Left lung (tissue), 10 donors: ENCODE data around the gene KDM4F. TPM values are rescaled to one million over a fixed set of nuclear protein-coding genes. Genes with fewer than 3 reads are reported as not detected.

Experiments used
- ATAC-seq: fragments of 200-7000 bp; cut with Tn5 transposase; one replicate; pipeline ENCODE4 v1.9.1; 2020; ENCODE audit warnings: moderate library complexity
- DNase-seq, 4 donors: peaks; one replicate each; pipeline ENCODE4 v3.0.0-alpha.2; 2013 to 2020
- H3K27ac ChIP-seq, 2 donors: fragments of 200-600 bp; sonication (generic) in 1 of 2; one replicate each; pipeline versions ENCODE4 v1.5.0 to v1.8.0; 2020 to 2021
- H3K27me3 ChIP-seq, 2 donors: fragments of 200-600 bp; sonication (generic) in 1 of 2; one replicate each; pipeline versions ENCODE4 v1.5.0 to v1.8.0; 2020 to 2021
- H3K36me3 ChIP-seq, 2 donors: fragments of 200-600 bp; sonication (generic) in 1 of 2; one replicate each; pipeline versions ENCODE4 v1.5.0 to v1.8.0; 2020 to 2021
- H3K4me1 ChIP-seq, 2 donors: fragments of 200-600 bp; one replicate each; pipeline ENCODE4 v1.8.0; 2021
- H3K4me3 ChIP-seq, 2 donors: fragments of 200-600 bp; sonication (generic) in 1 of 2; one replicate each; pipeline versions ENCODE4 v1.5.0 to v1.8.0; 2020 to 2021; ENCODE audit warnings: mild to moderate bottlenecking in 1 of 2
- H3K9me3 ChIP-seq, 2 donors: fragments of 200-600 bp; sonication (generic) in 1 of 2; one replicate each; pipeline versions ENCODE4 v1.5.0 to v1.8.0; 2020 to 2021
- intact Hi-C, 2 donors: fragments of 100-400 bp; cut with DNase I; formaldehyde crosslinking; loops; one replicate each; pipeline versions ENCODE4 v1.11.2 to v1.14.2; 2022
- polyA plus RNA-seq, 6 donors: library from polyadenylated mRNA; unstranded; fragments of 120-200 nt; gene quantifications; one replicate each; pipeline ENCODE4 v1.2.1, GENCODE V29; 2013; ENCODE audit not compliant: insufficient read length in 6 of 6
- total RNA-seq, 2 donors: library from RNA; stranded (reverse); fragmentation: NEBNext Ultra II Directional; extraction: Animal tissue kit (Norgen Biotek cat#: 25700); gene quantifications; one replicate each; pipeline ENCODE4 v1.2.1, GENCODE V29; 2021
- TF ChIP-seq, protein P1 (sequence below), 2 donors: fragments of 200-600 bp; sonication (generic) in 1 of 2; IDR thresholded peaks; one replicate each; pipeline versions ENCODE4 v1.5.0 to v1.8.0; 2021; ENCODE audit warnings: antibody characterized with exemption in 2 of 2
- donor health status: DM: no; HTN: yes; CAD: no.
- donor health status: DM: no; HTN: no; CAD: no.

The KDM4F gene
- total and polyA plus RNA-seq, 8 donors, result not detected

- H3K27me3 ChIP-seq, result peaks cover 0 to 2% of the 10 kb centered on the region in 2 donors
- intact Hi-C loops, result no loop called here
- H3K27ac ChIP-seq, result no peak overlapping the region
- TF ChIP-seq, protein P1, sequence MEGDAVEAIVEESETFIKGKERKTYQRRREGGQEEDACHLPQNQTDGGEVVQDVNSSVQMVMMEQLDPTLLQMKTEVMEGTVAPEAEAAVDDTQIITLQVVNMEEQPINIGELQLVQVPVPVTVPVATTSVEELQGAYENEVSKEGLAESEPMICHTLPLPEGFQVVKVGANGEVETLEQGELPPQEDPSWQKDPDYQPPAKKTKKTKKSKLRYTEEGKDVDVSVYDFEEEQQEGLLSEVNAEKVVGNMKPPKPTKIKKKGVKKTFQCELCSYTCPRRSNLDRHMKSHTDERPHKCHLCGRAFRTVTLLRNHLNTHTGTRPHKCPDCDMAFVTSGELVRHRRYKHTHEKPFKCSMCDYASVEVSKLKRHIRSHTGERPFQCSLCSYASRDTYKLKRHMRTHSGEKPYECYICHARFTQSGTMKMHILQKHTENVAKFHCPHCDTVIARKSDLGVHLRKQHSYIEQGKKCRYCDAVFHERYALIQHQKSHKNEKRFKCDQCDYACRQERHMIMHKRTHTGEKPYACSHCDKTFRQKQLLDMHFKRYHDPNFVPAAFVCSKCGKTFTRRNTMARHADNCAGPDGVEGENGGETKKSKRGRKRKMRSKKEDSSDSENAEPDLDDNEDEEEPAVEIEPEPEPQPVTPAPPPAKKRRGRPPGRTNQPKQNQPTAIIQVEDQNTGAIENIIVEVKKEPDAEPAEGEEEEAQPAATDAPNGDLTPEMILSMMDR (IDR thresholded peaks at IDR 0.05), result no peak
- H3K9me3 ChIP-seq, result no peaks in the 10 kb centered on the region
- H3K4me1 ChIP-seq, result peaks cover under 1 to 32% of the 10 kb centered on the region in 2 donors
- no peak for DNase-seq
- ATAC-seq, result no peak
- H3K4me3 ChIP-seq, result no peak overlapping the region
- no peaks in the 10 kb centered on the region for H3K36me3 ChIP-seq
Measured at GRCh38 chr11:95095858-95096587, 46.8 kb downstream of the KDM4F start.

GRCh38 chr11:95097209-95097608 lies 48.0 kb downstream of the KDM4F start:
- ATAC-seq (no peak), DNase-seq (no peak)
- intact Hi-C loops, result no loop called here
- H3K27me3 ChIP-seq, result no peaks in the 10 kb centered on the region
- H3K36me3 ChIP-seq, result no peaks in the 10 kb centered on the region
- no peaks in the 10 kb centered on the region for H3K9me3 ChIP-seq
- H3K4me1 ChIP-seq, result peaks cover 0 to 27% of the 10 kb centered on the region in 2 donors
- H3K4me3 ChIP-seq, result no peak overlapping the region
- TF ChIP-seq, protein P1 (IDR thresholded peaks at IDR 0.05), result no peak
- H3K27ac ChIP-seq, result no peak overlapping the region

- Histone ChIP-seq H3K9me3 (no peaks in the 10 kb centered on the region), H3K36me3 (no peaks in the 10 kb centered on the region), H3K27ac (no peak overlapping the region), H3K4me1 (peaks cover 0 to 13% of the 10 kb centered on the region in 2 donors), H3K4me3 (no peak overlapping the region), H3K27me3 (no peaks in the 10 kb centered on the region)
- TF ChIP-seq, protein P1 (IDR thresholded peaks at IDR 0.05), result no peak
- ATAC-seq (no peak), DNase-seq (no peak)
- intact Hi-C loops, result no loop called here
Measured at GRCh38 chr11:95098826-95099225, 49.6 kb downstream of the KDM4F start.

GRCh38 chr11:95100191-95100648 lies 51.0 kb downstream of the KDM4F start:
- H3K9me3 ChIP-seq, result no peaks in the 10 kb centered on the region
- H3K4me1 ChIP-seq, result peaks cover 0 to 9% of the 10 kb centered on the region in 2 donors
- TF ChIP-seq, protein P1 (IDR thresholded peaks at IDR 0.05), result no peak
- no peaks in the 10 kb centered on the region for H3K36me3 ChIP-seq
- H3K27ac ChIP-seq, result no peak overlapping the region
- DNase-seq, result no peak
- ATAC-seq, result peak; percentile 49
- H3K27me3 ChIP-seq, result no peaks in the 10 kb centered on the region
- no peak overlapping the region for H3K4me3 ChIP-seq
- intact Hi-C loops, result no loop called here

Other genes starting within 250 kb of the KDM4F start
- 10 to 100 TPM; 43.3 to 47.3 TPM for gene CWC15, start 75.9 kb upstream of the KDM4F start, total RNA-seq
- 100 to 1,000 TPM in 4 of 6 donors, 10 to 100 TPM in 2; 93.0 to 108 (median 101) TPM for gene CWC15, start 75.9 kb upstream of the KDM4F start, polyA plus RNA-seq
- gene KDM4D, start 75.7 kb upstream of the KDM4F start, total RNA-seq, result under 1 TPM; 0.35 to 0.39 TPM
- gene KDM4D, start 75.7 kb upstream of the KDM4F start, polyA plus RNA-seq, result 1 to 10 TPM; 1.8 to 2.5 (median 1.9) TPM
- not detected for gene KDM4E, start 24.2 kb upstream of the KDM4F start, total RNA-seq
- under 1 TPM; 0.23 to 0.37 (median 0.28) TPM for gene KDM4E, start 24.2 kb upstream of the KDM4F start, polyA plus RNA-seq
- 10 to 100 TPM; 27.5 to 41.7 TPM for gene SRSF8, start 17.5 kb downstream of the KDM4F start, total RNA-seq
- gene SRSF8, start 17.5 kb downstream of the KDM4F start, polyA plus RNA-seq, result 10 to 100 TPM; 38.0 to 48.4 (median 46.5) TPM
- 10 to 100 TPM; 26.1 to 31.2 TPM for gene ENDOD1, start 40.4 kb downstream of the KDM4F start, total RNA-seq
- gene ENDOD1, start 40.4 kb downstream of the KDM4F start, polyA plus RNA-seq, result 10 to 100 TPM; 24.2 to 29.6 (median 26.3) TPM
- gene SESN3, start 181.8 kb downstream of the KDM4F start, total RNA-seq, result 10 to 100 TPM; 45.0 to 80.7 TPM
- gene SESN3, start 181.8 kb downstream of the KDM4F start, polyA plus RNA-seq, result 10 to 100 TPM; 66.6 to 87.8 (median 72.5) TPM